ENCODE results near the gene OR11A1.

GRCh38 chr6:29462022-29462421, 5.2 kb upstream of the OR11A1 start:
- TF ChIP-seq POLR2A (IDR thresholded peaks at IDR 0.05): no peak
- TF ChIP-seq, protein P1, sequence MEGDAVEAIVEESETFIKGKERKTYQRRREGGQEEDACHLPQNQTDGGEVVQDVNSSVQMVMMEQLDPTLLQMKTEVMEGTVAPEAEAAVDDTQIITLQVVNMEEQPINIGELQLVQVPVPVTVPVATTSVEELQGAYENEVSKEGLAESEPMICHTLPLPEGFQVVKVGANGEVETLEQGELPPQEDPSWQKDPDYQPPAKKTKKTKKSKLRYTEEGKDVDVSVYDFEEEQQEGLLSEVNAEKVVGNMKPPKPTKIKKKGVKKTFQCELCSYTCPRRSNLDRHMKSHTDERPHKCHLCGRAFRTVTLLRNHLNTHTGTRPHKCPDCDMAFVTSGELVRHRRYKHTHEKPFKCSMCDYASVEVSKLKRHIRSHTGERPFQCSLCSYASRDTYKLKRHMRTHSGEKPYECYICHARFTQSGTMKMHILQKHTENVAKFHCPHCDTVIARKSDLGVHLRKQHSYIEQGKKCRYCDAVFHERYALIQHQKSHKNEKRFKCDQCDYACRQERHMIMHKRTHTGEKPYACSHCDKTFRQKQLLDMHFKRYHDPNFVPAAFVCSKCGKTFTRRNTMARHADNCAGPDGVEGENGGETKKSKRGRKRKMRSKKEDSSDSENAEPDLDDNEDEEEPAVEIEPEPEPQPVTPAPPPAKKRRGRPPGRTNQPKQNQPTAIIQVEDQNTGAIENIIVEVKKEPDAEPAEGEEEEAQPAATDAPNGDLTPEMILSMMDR (IDR thresholded peaks at IDR 0.05): no peak
